NCI-H146 treated with DMSO at 0.1 percent for 48 hours (cell line): ENCODE data around the gene SFXN5.
"Not testable (repeated sequence)": the region's sequence is repeated elsewhere in the genome, so short reads cannot be mapped to it uniquely, and the experiment has no call there.

Experiments
- DNase-seq: peaks from one replicate; lab custom pipeline; 2025; ENCODE audit not compliant: unreplicated experiment; lab: John Stamatoyannopoulos, UW

SFXN5 gene

GRCh38 chr2:73078457-73079411, 7.2 kb upstream of the SFXN5 start:
- no peak for DNase-seq

- DNase-seq = no peak
These were observed 5.9 kb upstream of the SFXN5 start for GRCh38 chr2:73077424-73077795.

DNA sequence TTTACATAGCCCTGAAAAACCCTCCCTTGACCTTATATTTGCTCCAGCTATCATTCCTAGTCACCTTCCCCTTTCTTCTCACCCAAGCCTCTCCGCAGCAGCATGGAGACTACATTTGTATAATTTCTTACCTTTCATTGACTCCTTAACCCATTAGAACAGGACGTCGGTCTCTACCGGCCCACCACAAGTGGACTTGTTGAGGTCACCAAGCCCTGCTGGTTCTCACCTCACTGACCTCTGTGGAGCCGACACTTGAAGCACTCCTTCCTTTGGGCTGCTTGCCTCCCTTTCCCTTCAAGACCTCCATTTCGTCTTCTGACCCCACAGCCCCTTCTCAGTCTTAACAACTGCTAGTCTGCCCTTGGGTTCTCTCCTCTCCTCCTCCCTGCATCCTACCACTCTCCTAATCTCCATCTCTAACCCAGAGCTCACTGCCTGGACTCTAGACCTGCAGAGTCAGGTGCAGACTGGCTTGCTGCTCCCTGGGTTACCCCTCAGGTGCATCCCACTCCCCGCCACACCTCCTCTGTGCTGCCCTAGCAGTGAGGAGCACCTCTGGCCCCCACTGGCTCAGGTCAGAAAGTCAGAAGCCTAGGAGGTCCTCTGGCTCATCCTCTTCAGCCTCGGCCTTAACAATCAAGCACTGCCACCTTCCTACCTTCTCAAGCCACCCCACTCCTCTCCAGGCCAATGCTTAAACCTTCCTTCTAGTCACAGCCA, 5.3 kb upstream of the SFXN5 start:
- DNase-seq = no peak

DNA sequence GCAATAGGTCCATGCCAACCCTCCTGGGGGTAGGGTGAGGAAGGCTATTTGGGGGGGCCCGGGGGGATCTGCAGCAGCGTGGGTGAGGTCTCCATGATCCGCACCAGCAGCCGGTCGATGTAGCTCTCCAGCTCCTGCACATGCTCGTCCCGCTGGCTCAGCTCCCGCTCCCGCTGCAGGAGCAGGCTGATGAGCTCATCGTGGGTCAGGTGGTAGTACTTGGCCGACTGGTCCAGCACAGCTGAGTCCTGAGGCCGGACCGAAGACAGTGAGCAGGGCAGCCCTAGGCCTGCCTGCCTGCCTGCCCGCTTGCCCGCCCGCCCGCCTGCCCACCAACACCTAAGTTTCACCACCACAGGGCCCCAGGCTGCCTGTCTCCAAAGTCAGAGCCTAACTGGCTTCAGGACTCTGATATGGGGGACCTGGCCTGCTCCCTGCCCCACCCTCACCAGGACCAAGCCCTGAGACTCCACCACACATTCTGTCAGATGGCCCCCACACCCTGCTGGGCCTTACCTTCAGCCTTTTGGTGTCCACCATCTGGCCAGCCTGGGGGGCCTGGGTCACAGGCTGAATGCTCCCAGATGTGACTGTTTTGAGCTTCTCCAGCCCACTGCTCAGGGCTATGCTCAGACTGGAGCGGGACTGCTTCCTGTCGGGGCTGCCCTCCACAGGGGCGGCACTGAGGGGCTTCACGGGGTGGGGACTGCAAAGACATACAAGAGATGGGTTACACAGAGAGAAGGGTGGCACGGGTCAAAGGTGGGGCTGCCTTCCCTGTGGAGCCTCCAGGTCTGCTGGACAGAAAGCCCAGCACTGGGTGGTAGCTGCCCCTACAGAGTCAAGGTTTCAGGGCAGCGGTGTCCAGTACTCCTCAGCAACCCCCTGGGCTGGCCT, 4.2 kb upstream of the SFXN5 start:
- DNase-seq = no peak

- no peak for DNase-seq
These were observed 2.9 kb upstream of the SFXN5 start for GRCh38 chr2:73074110-73075069.

DNA sequence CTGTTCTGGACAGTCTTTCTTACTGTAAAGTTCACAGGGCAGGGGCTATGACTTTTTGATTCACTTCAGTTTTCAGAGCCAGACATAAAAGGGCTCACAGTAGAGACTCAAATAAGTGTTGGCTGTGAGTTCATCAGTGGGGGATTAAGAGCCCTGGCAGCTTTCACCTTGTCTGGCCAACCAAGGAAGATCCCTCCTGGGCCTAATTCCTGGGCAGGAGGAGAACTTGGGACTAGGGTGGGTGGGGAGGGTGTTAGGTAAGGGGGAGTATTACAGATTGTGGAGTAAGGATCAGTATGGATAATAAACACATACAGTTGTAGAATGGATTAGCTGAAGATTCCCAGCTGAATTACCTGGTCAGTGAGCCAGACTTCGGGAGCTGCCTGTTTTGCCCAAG, 904 bp upstream of the SFXN5 start:
- DNase-seq = no peak

DNA sequence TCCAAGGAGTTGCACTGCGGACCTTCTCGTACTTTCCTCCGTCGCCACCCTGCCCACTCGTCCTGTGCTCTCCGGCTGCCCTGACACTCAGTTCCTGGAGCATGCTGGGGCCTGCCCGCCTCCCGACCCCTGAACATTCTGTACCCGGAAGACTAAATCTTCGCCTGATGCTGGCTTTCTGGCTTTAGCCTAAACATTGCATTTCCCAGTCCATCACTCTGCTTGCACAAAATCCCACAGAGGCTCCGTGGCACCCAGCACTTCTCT, 550 bp upstream of the SFXN5 start:
- no peak for DNase-seq

DNA sequence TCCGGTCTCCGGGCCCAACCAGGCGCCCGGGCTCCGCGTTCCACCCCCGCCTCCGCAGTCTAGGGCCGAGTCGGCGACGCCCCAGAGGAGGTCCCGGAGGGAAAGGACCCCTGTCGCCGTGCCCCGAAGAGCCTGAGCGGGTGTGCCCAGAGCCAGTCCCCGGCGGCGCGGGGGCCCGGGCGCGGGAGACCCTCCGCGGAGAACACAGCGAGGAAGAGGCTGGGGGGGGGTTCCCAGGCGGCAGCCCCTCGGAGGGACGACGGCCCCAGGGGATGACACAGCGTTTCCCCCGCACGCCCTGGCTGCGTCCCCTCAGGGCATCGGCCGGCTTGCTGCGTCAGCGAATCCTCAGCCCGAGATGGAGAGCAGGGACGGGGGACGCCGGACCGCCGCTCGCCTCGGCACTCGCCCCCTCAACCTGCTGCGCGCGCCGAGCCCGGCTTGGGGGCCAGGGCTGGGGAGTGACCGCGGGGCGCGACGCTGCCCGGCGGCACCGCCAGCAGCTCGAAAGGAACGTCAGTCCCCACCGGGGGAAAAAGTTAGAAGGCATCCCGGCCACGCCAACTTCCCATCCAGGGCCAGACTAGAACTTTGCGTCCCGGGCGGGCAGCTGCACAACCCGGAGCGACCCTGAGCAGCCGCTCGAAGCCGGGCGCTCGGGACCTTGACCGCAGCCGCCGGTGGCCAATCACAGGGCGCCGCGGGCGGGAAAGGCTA, 711 bp downstream of the SFXN5 start:
- peak; percentile 18 for DNase-seq

DNA sequence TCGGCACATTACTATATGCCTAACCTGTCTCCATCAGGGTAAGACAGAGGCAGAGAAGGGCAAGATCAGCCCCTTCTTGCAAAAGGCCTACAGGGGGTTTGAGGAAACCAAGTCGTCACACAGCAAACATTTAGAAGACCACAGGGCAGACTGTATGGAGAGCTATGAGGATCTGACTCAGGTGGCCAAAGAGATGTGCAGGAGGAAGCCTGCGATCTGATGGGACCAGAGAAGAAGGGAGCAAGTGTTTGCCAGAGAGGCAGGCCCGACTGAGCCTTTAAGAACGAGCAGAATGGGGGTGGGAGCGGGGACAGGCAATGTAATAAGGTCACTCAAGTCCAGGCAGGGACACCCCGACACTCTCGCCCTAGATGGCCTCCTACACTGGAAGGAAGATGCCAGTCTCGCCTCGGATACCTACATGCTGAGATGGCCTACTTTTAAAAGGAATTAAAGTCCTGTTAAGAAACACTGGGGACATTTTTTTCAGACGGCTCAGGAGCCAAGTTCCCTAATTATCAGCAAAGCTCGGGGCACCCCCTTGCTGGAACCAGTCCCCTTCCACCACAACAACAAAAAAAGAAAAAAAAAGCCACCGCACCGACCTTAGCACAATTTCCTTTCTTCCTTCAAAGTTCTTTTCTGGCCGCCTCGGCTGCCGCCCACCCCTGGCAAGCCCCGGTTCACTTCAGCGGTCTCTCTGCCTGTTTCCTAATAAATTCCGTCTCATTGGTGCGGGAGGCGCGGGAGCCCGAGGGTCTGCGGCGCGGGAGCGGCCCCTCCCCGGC, 1.5 kb downstream of the SFXN5 start:
- no peak for DNase-seq

- DNase-seq = no peak
These were observed 2.3 kb downstream of the SFXN5 start for GRCh38 chr2:73069041-73069854.

- DNase-seq = no peak
These were observed 3.4 kb downstream of the SFXN5 start for GRCh38 chr2:73068147-73068546.

DNA sequence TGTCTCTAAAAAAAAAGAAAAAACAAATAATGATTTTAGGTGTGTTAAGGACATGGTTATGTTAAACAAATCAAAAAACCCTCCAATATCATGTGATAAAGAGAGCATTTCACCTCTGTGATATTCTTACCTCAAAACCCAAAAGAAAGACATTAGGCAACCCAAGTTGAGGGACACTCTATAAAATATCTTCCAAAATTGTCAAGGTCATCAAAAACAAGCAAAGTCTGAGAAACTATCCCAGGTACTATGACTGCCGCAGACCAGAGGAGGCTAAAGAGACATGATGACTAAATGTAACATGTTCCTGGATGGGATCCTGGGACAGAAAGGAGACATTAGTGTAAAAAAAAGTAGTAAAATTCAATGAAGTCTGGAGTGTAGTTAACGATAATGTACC, 4.5 kb downstream of the SFXN5 start:
- no peak for DNase-seq

GRCh38 chr2:73065070-73065469, 6.4 kb downstream of the SFXN5 start:
- not testable (repeated sequence) for DNase-seq

GRCh38 chr2:73063909-73064875, 7.3 kb downstream of the SFXN5 start:
- DNase-seq = no peak

- DNase-seq = no peak
These were observed 8.0 kb downstream of the SFXN5 start for GRCh38 chr2:73063472-73063871.

DNA sequence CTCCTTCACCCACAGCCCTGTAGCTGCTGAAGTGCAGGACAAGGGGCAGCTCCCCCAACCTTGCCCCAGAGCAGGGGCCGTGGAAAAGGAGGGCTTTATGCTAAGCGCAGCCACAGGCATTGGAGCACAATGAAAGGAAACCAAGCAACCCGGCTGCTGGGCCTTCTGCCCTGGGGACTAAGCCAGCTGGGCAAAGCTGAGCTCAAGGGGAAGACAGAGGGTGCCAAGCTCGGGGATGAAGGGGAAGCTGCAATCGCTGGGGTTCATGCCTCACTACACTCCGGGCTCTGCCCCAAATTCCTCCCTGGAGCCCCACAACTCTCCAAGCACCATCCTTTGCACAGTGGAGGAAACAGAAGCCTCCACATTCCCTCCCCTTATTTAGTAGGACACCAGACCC, 12.4 kb downstream of the SFXN5 start:
- no peak for DNase-seq

DNA sequence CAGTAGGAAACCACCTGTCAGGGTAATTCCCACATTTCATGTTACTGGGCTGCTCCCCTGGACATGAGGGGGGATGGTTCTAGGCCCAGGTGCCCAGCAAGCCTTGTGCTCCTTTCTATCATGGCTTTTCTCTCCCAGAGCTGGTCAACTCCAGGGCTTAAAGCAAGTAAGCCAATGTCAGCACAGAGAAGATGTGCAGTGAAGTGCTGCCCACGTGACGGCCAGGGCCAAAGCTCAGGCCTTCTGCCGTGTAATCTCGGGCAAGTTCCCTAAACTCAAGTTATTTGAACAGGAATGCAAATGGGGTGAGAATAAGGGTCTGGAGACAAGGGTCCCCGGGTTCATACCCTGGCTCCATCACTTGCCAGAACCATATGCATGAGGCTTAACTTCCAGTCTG, 16.5 kb downstream of the SFXN5 start:
- no peak for DNase-seq
